ENCODE results near the gene TMEM255A.

DNA sequence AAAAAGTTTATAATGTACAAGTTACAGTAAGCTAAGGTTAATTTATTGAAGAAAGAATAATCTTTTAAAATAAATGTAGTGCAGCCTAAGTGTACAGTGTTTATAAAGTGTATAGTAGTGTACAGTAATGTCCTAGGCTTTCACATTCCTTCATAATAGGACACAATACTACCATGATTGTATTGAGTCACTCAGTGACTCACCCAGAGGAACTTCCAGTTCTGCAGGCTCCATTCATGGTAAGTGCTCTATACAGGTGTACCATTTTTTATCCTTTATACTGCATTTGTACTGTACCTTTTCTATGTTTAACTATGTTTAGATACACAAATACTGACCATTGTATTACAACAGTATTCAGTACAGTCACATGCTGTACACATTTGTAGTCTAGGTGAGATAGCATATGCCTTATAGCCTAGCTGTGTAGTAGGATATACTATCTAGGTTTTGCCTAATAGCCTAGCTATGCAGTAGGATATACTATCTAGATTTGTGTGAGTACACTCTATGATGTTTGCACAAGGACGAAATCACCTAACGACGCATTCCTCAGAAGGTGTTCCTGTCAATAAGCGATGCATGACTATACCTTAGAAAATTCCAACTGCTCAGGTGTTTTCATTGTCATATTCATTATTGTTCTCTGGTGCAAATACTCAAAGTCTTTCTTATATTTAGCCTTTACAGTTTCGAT lies 5.5 kb upstream of the TMEM255A start:
- TF ChIP-seq, protein P1, sequence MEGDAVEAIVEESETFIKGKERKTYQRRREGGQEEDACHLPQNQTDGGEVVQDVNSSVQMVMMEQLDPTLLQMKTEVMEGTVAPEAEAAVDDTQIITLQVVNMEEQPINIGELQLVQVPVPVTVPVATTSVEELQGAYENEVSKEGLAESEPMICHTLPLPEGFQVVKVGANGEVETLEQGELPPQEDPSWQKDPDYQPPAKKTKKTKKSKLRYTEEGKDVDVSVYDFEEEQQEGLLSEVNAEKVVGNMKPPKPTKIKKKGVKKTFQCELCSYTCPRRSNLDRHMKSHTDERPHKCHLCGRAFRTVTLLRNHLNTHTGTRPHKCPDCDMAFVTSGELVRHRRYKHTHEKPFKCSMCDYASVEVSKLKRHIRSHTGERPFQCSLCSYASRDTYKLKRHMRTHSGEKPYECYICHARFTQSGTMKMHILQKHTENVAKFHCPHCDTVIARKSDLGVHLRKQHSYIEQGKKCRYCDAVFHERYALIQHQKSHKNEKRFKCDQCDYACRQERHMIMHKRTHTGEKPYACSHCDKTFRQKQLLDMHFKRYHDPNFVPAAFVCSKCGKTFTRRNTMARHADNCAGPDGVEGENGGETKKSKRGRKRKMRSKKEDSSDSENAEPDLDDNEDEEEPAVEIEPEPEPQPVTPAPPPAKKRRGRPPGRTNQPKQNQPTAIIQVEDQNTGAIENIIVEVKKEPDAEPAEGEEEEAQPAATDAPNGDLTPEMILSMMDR (IDR thresholded peaks at IDR 0.05), result no peak
- no peak for TF ChIP-seq POLR2A (IDR thresholded peaks at IDR 0.05)
- TF ChIP-seq POLR2AphosphoS5 (IDR thresholded peaks at IDR 0.05), result no peak
- no peak for TF ChIP-seq EP300 (IDR thresholded peaks at IDR 0.05; ENCODE audit: low read depth)
